GM12864 (cell line): ENCODE measurements around the gene METTL2A.
"Not testable (repeated sequence)": the region's sequence is repeated elsewhere in the genome, so short reads cannot be mapped to it uniquely, and the experiment has no call there.

Experiments used
- DNase-seq: peaks from one replicate; pipeline ENCODE4 v3.0.0-alpha.2; 2011; ENCODE audit warnings: low read depth
- H3K4me3 ChIP-seq: 2 replicates; pipeline ENCODE4 v1.5.1; 2011; ENCODE audit warnings: mild to moderate bottlenecking, low read depth, low read length, control low read depth
- CTCF ChIP-seq: IDR thresholded peaks from 2 replicates; pipeline ENCODE4 v1.5.1; 2011; ENCODE audit warnings: low read depth, mild to moderate bottlenecking, moderate library complexity, low read length, control low read depth, inconsistent platforms; ENCODE audit errors: missing control alignments

Gene METTL2A

GRCh38 chr17:62471380-62471880, 47.7 kb downstream of the METTL2A start:
- H3K4me3 ChIP-seq, DNase-seq: not testable (repeated sequence)

- not testable (repeated sequence) for H3K4me3 ChIP-seq, DNase-seq
These were observed 49.6 kb downstream of the METTL2A start for GRCh38 chr17:62473030-62473982.

- H3K4me3 ChIP-seq = peak overlapping the region; percentile 75; the same call in 1 of the 2 replicates
- not testable (repeated sequence) for DNase-seq
These were observed 53.4 kb downstream of the METTL2A start for GRCh38 chr17:62477111-62477510.

GRCh38 chr17:62477718-62478408, 54.2 kb downstream of the METTL2A start:
- H3K4me3 ChIP-seq = peak overlapping the region; percentile 75
- DNase-seq = not testable (repeated sequence)

- H3K4me3 ChIP-seq = peak within 1 kb of the TSS; percentile 79
- no peak for TF ChIP-seq CTCF
- peak; percentile 40 for DNase-seq
These were observed 54.8 kb downstream of the METTL2A start, which contains the start of gene TLK2 for GRCh38 chr17:62478424-62478879. Gene TLK2 (plus strand): TSS chr17:62478825. CDS start chr17:62481126, 2,301 bp downstream.

- not testable (repeated sequence) for DNase-seq
These were observed 55.4 kb downstream of the METTL2A start for GRCh38 chr17:62478880-62479638.

GRCh38 chr17:62479639-62480258, 56.1 kb downstream of the METTL2A start:
- not testable (repeated sequence) for DNase-seq
- H3K4me3 ChIP-seq = peak overlapping the region; percentile 79

More at GRCh38 chr17:62478880-62479638, 55.4 kb downstream of the METTL2A start:
- peak overlapping the region; percentile 79 for H3K4me3 ChIP-seq

- not testable (repeated sequence) for DNase-seq
These were observed 58.9 kb downstream of the METTL2A start for GRCh38 chr17:62482553-62482952.

GRCh38 chr17:62490990-62491389, 67.3 kb downstream of the METTL2A start:
- H3K4me3 ChIP-seq, DNase-seq: not testable (repeated sequence)

More at GRCh38 chr17:62482553-62482952, 58.9 kb downstream of the METTL2A start:
- not testable (repeated sequence) for H3K4me3 ChIP-seq

- DNase-seq, H3K4me3 ChIP-seq: not testable (repeated sequence)
These were observed 69.5 kb downstream of the METTL2A start for GRCh38 chr17:62493049-62493655.

- not testable (repeated sequence) for H3K4me3 ChIP-seq, DNase-seq
These were observed 70.4 kb downstream of the METTL2A start for GRCh38 chr17:62494073-62494472.

GRCh38 chr17:62496344-62496743, 72.6 kb downstream of the METTL2A start:
- DNase-seq, H3K4me3 ChIP-seq: not testable (repeated sequence)

GRCh38 chr17:62498796-62499195, 75.1 kb downstream of the METTL2A start:
- not testable (repeated sequence) for DNase-seq, H3K4me3 ChIP-seq
